Stimulated activated CD8-positive, alpha-beta memory T cell treated with anti-CD3 and anti-CD28 coated beads, Interleukin-15, amount 100 ng/mL, for 24 hours (primary cell): ENCODE data around the gene HFM1.

ENCODE experiments used
- DNase-seq: peaks from one replicate; pipeline ENCODE4 v3.0.0-alpha.2; 2020; ENCODE audit warnings: low read depth

HFM1 gene

DNA sequence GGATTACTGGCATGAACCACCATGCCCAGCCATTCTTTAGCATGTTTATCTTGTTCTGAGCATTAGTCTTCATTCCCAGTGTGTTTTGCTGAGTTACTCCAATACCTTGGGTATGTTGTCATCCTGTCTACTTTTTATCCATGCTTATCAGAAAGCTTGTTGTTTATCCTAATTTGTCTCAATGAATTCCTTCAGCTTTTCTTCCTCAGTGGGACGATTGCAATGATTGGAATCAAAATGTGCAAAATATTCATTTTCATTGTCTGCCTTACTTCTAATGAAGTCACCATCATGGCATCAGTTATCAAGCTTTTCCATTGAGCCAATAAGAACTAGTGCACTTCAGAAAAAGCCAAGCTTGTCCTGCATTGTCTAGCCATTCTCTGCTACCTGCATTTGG is 170.5 kb downstream of the HFM1 start:
- no peak for DNase-seq

- DNase-seq: no peak
Observed at GRCh38 chr1:91226741-91227140, 177.9 kb downstream of the HFM1 start.

- no peak for DNase-seq
Observed at GRCh38 chr1:91224878-91225277, 179.8 kb downstream of the HFM1 start.

DNA sequence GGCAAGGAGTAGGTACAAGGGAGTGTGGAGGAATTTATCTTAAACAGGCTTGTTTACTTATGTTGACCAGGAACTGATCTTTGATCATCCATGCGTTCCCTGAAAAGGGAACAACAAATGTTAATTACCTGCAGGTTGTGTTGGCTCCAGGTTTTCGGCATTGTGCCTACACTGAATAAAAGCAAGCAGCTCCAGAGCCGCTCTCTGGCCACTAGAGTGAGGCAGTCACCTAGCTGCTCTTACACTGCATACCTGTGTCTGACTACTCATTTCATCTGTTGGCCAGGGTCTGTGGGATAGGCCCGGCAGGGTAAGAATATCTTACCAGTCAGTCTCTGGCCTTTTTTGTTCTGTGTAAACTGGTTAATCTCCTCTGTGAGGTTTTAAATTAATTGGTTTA is 183.6 kb downstream of the HFM1 start:
- DNase-seq: no peak

GRCh38 chr1:91217911-91218310 is 186.7 kb downstream of the HFM1 start:
- DNase-seq: no peak
